Choroid plexus epithelial cell (primary cell): Measurements from ENCODE around the gene MBTPS2.
"Not testable (repeated sequence)": the region's sequence is repeated elsewhere in the genome, so short reads cannot be mapped to it uniquely, and the experiment has no call there.

Source experiments
- DNase-seq: peaks from one replicate; pipeline ENCODE4 v3.0.0-alpha.2; 2010; ENCODE audit warnings: low read depth
- H3K4me3 ChIP-seq: 2 replicates; pipeline ENCODE4 v1.5.1; 2011; ENCODE audit warnings: low read depth, mild to moderate bottlenecking, control low read depth, low read length, moderate library complexity
- TF ChIP-seq, protein P1 (sequence below): conservative IDR thresholded peaks from 2 replicates; pipeline ENCODE4 v1.5.1; 2011; ENCODE audit warnings: low read depth, mild to moderate bottlenecking, control low read depth, inconsistent platforms, low read length, moderate library complexity

The MBTPS2 gene

DNA sequence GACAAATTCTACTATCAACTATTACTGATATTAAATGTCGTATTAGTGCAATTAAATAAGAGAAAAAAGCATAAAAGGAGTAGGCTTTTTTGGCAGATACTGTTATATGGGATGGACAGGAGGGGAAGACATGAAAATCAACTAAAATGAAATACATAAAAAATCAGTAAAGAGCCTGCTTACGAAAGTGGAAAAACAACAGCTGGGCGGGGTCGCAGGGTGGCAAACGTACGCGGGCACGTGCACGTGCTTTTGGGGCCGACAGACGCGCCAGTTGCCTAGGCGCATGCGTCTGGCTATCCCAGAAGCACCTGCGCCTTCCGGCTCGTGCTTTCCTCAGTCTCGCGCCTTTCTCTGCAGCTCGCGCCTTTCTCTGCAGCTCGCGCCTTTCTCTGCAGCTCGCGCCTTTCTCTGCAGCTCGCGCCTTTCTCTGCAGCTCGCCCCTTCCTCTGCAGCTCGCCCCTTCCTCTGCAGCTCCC, 16.6 kb downstream of the MBTPS2 start, which contains the start of gene YY2:
TSS of gene YY2 (plus strand) at position 51 of the 479 bp plus-strand sequence. CDS start 498 bp downstream, outside the sequence.
- no peak for DNase-seq
- TF ChIP-seq, protein P1, sequence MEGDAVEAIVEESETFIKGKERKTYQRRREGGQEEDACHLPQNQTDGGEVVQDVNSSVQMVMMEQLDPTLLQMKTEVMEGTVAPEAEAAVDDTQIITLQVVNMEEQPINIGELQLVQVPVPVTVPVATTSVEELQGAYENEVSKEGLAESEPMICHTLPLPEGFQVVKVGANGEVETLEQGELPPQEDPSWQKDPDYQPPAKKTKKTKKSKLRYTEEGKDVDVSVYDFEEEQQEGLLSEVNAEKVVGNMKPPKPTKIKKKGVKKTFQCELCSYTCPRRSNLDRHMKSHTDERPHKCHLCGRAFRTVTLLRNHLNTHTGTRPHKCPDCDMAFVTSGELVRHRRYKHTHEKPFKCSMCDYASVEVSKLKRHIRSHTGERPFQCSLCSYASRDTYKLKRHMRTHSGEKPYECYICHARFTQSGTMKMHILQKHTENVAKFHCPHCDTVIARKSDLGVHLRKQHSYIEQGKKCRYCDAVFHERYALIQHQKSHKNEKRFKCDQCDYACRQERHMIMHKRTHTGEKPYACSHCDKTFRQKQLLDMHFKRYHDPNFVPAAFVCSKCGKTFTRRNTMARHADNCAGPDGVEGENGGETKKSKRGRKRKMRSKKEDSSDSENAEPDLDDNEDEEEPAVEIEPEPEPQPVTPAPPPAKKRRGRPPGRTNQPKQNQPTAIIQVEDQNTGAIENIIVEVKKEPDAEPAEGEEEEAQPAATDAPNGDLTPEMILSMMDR, result no peak
- no peak within 1 kb of the TSS for H3K4me3 ChIP-seq

DNA sequence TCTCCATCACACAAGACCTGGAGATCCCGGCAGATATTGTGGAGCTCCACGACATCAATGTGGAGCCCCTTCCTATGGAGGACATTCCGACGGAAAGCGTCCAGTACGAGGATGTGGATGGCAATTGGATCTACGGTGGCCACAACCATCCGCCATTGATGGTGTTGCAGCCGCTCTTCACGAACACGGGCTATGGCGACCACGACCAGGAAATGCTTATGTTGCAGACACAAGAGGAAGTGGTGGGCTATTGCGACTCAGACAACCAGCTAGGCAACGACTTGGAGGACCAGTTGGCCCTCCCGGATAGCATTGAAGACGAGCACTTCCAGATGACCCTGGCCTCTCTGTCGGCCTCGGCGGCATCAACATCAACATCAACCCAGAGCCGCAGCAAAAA, 17.1 kb downstream of the MBTPS2 start:
- no peak for DNase-seq
- H3K4me3 ChIP-seq, result no peak overlapping the region
- TF ChIP-seq, protein P1, result no peak

DNA sequence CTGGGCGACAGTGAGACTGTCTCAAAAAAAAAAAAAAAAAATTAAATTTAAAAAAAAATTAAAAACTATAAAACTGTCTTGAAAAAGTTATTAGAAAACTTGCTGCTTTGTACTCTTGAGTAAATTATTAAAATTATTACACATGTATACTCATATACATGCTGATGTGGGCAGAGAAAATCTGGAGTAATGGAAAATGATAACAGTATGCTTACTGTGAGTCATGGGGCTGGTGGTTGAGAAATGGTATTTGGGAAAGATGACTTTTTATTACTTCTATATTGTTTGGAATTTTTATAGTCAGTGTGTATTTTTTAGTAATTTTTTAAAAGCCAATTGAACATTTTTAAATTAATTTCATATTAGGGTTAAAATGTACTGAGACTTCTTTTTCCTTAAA, 23.8 kb downstream of the MBTPS2 start:
- DNase-seq, result no peak
- H3K4me3 ChIP-seq, result no peak overlapping the region
- TF ChIP-seq, protein P1, result no peak

GRCh38 chrX:21865436-21865835, 26.0 kb downstream of the MBTPS2 start:
- no peak overlapping the region for H3K4me3 ChIP-seq
- DNase-seq, result peak; percentile 45
- TF ChIP-seq, protein P1, result no peak

- TF ChIP-seq, protein P1, result no peak
- H3K4me3 ChIP-seq, result no peak overlapping the region
- DNase-seq, result no peak
Measured at GRCh38 chrX:21870494-21870893, 31.1 kb downstream of the MBTPS2 start.

- H3K4me3 ChIP-seq, result no peak overlapping the region
- TF ChIP-seq, protein P1, result no peak
- peak; percentile 71 for DNase-seq
Measured at GRCh38 chrX:21873063-21873775, 33.8 kb downstream of the MBTPS2 start.

DNA sequence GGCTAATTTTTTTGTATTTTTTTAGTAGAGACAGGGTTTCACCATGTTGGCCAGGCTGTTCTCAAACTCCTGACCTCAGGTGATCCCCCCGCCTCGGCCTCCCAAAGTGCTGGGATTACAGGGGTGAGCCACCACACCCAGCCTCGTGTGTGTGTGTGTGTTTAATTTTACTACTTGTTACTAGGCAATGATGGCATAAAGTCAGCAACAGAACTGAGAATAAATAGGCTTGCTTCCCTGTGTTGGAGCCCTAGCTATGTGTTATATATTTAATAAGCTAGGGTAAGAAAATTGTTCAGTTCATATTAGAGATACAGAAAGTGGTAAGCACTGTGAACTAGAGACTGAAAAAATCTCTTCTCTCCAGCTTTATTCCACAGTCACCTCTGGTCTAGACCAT, 34.8 kb downstream of the MBTPS2 start:
- not testable (repeated sequence) for DNase-seq, H3K4me3 ChIP-seq
